DMS 273 (cell line): Measurements from ENCODE around the gene DENND1A.
"Not testable (repeated sequence)": the region's sequence is repeated elsewhere in the genome, so short reads cannot be mapped to it uniquely, and the experiment has no call there.

Experiments used
- DNase-seq: peaks from one replicate; lab custom pipeline; 2025; ENCODE audit not compliant: unreplicated experiment; lab: John Stamatoyannopoulos, UW

The DENND1A gene

GRCh38 chr9:123924727-123925126 lies 5.2 kb downstream of the DENND1A start:
- DNase-seq = no peak

GRCh38 chr9:123923884-123924283 lies 6.0 kb downstream of the DENND1A start:
- no peak for DNase-seq

GRCh38 chr9:123923377-123923776 lies 6.5 kb downstream of the DENND1A start:
- no peak for DNase-seq

- DNase-seq = no peak
Observed at GRCh38 chr9:123922911-123923310, 7.0 kb downstream of the DENND1A start.

- no peak for DNase-seq
Observed at GRCh38 chr9:123922431-123922830, 7.5 kb downstream of the DENND1A start.

- peak; percentile 11 for DNase-seq
Observed at GRCh38 chr9:123914517-123915196, 15.3 kb downstream of the DENND1A start.

GRCh38 chr9:123912167-123912897 lies 17.6 kb downstream of the DENND1A start:
- no peak for DNase-seq

- no peak for DNase-seq
Observed at GRCh38 chr9:123911024-123911423, 18.9 kb downstream of the DENND1A start.

GRCh38 chr9:123909192-123909591 lies 20.7 kb downstream of the DENND1A start:
- not testable (repeated sequence) for DNase-seq

- not testable (repeated sequence) for DNase-seq
Observed at GRCh38 chr9:123903550-123903949, 26.4 kb downstream of the DENND1A start.

- no peak for DNase-seq
Observed at GRCh38 chr9:123894822-123895221, 35.1 kb downstream of the DENND1A start.

- DNase-seq = no peak
Observed at GRCh38 chr9:123893831-123894460, 36.0 kb downstream of the DENND1A start.

GRCh38 chr9:123893115-123893514 lies 36.8 kb downstream of the DENND1A start:
- no peak for DNase-seq

- no peak for DNase-seq
Observed at GRCh38 chr9:123887837-123888236, 42.1 kb downstream of the DENND1A start.

- DNase-seq = not testable (repeated sequence)
Observed at GRCh38 chr9:123885834-123886233, 44.1 kb downstream of the DENND1A start.

GRCh38 chr9:123883634-123884033 lies 46.3 kb downstream of the DENND1A start:
- no peak for DNase-seq

GRCh38 chr9:123881604-123882003 lies 48.3 kb downstream of the DENND1A start:
- no peak for DNase-seq

GRCh38 chr9:123880420-123880819 lies 49.5 kb downstream of the DENND1A start:
- DNase-seq = no peak

GRCh38 chr9:123876750-123877149 lies 53.2 kb downstream of the DENND1A start:
- no peak for DNase-seq

- no peak for DNase-seq
Observed at GRCh38 chr9:123872710-123873109, 57.2 kb downstream of the DENND1A start.

- no peak for DNase-seq
Observed at GRCh38 chr9:123871781-123872180, 58.1 kb downstream of the DENND1A start.

- no peak for DNase-seq
Observed at GRCh38 chr9:123868002-123868401, 61.9 kb downstream of the DENND1A start.
